Ascending aorta (tissue), 2 donors: ENCODE results near the gene LRIG1. TPM values are rescaled to one million over a fixed set of nuclear protein-coding genes. Genes with fewer than 3 reads are reported as not detected.

ENCODE experiments used
- DNase-seq, 2 donors: peaks; one replicate each; pipeline ENCODE4 v3.0.0-alpha.2; 2019; ENCODE audit warnings: low spot score in 2 of 2
- H3K27ac ChIP-seq, 2 donors: fragments of 200-600 bp; sonication (generic); one replicate each; pipeline ENCODE4 v1.5.1; 2016 to 2017; ENCODE audit warnings: mild to moderate bottlenecking in 1 of 2
- H3K27me3 ChIP-seq: fragments of 200-600 bp; sonication (generic); one replicate; pipeline ENCODE4 v1.5.1; 2017
- H3K36me3 ChIP-seq, 2 donors: fragments of 200-600 bp; sonication (generic); one replicate each; pipeline ENCODE4 v1.5.1; 2016
- H3K4me1 ChIP-seq, 2 donors: fragments of 200-600 bp; sonication (generic); one replicate each; pipeline ENCODE4 v1.5.1; 2016 to 2017; ENCODE audit warnings: mild to moderate bottlenecking in 1 of 2
- H3K4me3 ChIP-seq, 2 donors: fragments of 200-600 bp; sonication (generic); one replicate each; pipeline ENCODE4 v1.5.1; 2016 to 2017; ENCODE audit warnings: mild to moderate bottlenecking in 1 of 2
- H3K9me3 ChIP-seq, 2 donors: fragments of 200-600 bp; sonication (generic); one replicate each; pipeline ENCODE4 v1.5.1; 2016
- CTCF ChIP-seq, 3 experiments: fragments of 200-600 bp in 2 of 3; fragments of 450-650 bp in 1 of 3; sonication (generic) in 2 of 3; IDR thresholded peaks; one replicate each; pipeline ENCODE4 v1.5.1; 2016 to 2019; ENCODE audit warnings: antibody characterized with exemption in 3 of 3, mild to moderate bottlenecking in 1 of 3, moderate library complexity in 1 of 3
- intact Hi-C: fragments of 100-400 bp; cut with DNase I; formaldehyde crosslinking; loops from one replicate; pipeline ENCODE4 v1.15.1; 2023
- total RNA-seq: library from RNA; depleted of rRNA; stranded (reverse); fragments of >200 nt; gene quantifications from one replicate; pipeline ENCODE4 v1.1.0, GENCODE V29; 2016

The LRIG1 gene
- total RNA-seq, 1 donor from 2014 or later: 62.3 TPM

- no peak for DNase-seq
- no peaks in the 10 kb centered on the region for H3K9me3 ChIP-seq
- no peaks in the 10 kb centered on the region for H3K27me3 ChIP-seq
- H3K4me3 ChIP-seq: no peak overlapping the region
- H3K27ac ChIP-seq: no peak overlapping the region
- no peaks in the 10 kb centered on the region for H3K4me1 ChIP-seq
- intact Hi-C loops: no loop called here
- TF ChIP-seq CTCF (IDR thresholded peaks at IDR 0.05): no peak
- no peaks in the 10 kb centered on the region for H3K36me3 ChIP-seq
These were observed 37.6 kb upstream of the LRIG1 start for GRCh38 chr3:66538390-66538789.

GRCh38 chr3:66537735-66538134, 36.9 kb upstream of the LRIG1 start:
- no peak overlapping the region for H3K27ac ChIP-seq
- H3K27me3 ChIP-seq: no peaks in the 10 kb centered on the region
- H3K4me1 ChIP-seq: no peaks in the 10 kb centered on the region
- intact Hi-C loops: no loop called here
- no peaks in the 10 kb centered on the region for H3K9me3 ChIP-seq
- H3K4me3 ChIP-seq: no peak overlapping the region
- DNase-seq: no peak
- H3K36me3 ChIP-seq: no peaks in the 10 kb centered on the region
- no peak for TF ChIP-seq CTCF (IDR thresholded peaks at IDR 0.05)

- Histone ChIP-seq H3K27me3 (no peaks in the 10 kb centered on the region), H3K4me1 (no peaks in the 10 kb centered on the region), H3K4me3 (no peak overlapping the region), H3K9me3 (no peaks in the 10 kb centered on the region), H3K36me3 (no peaks in the 10 kb centered on the region), H3K27ac (no peak overlapping the region)
- DNase-seq: no peak
- intact Hi-C loops: no loop called here
- TF ChIP-seq CTCF (IDR thresholded peaks at IDR 0.05): no peak
These were observed 36.0 kb upstream of the LRIG1 start for GRCh38 chr3:66536791-66537190.

- DNase-seq: no peak
- Histone ChIP-seq H3K4me3 (no peak overlapping the region), H3K4me1 (no peaks in the 10 kb centered on the region), H3K27ac (no peak overlapping the region), H3K9me3 (no peaks in the 10 kb centered on the region), H3K27me3 (no peaks in the 10 kb centered on the region), H3K36me3 (no peaks in the 10 kb centered on the region)
- intact Hi-C loops: no loop called here
- TF ChIP-seq CTCF (IDR thresholded peaks at IDR 0.05): no peak
These were observed 33.6 kb upstream of the LRIG1 start for GRCh38 chr3:66534304-66534845.

- no peaks in the 10 kb centered on the region for H3K27me3 ChIP-seq
These were observed 31.8 kb upstream of the LRIG1 start for GRCh38 chr3:66532613-66533012.

More at GRCh38 chr3:66532613-66533012, 31.8 kb upstream of the LRIG1 start:
- DNase-seq: no peak
- no peak for TF ChIP-seq CTCF (IDR thresholded peaks at IDR 0.05)
- H3K4me3 ChIP-seq: no peak overlapping the region
- no peaks in the 10 kb centered on the region for H3K9me3 ChIP-seq
- intact Hi-C loops: no loop called here
- H3K4me1 ChIP-seq: no peaks in the 10 kb centered on the region
- no peak overlapping the region for H3K27ac ChIP-seq
- H3K36me3 ChIP-seq: no peaks in the 10 kb centered on the region
